Type B pancreatic cell (in vitro differentiated cells): ENCODE results near the gene CDH19. TPM values are rescaled to one million over a fixed set of nuclear protein-coding genes. Genes with fewer than 3 reads are reported as not detected.

Experiments
- DNase-seq: peaks from one replicate; pipeline ENCODE4 v3.0.0; 2021; ENCODE audit warnings: mixed read lengths; ENCODE audit not compliant: unreplicated experiment; ENCODE audit errors: extremely low spot score
- H3K27ac Mint-ChIP-seq: 2 replicates; pipeline ENCODE4 v1.8.0; 2021; ENCODE audit warnings: mild to moderate bottlenecking, mixed read lengths
- H3K27me3 Mint-ChIP-seq: 2 replicates; pipeline ENCODE4 v1.8.0; 2021; ENCODE audit warnings: mixed read lengths
- H3K36me3 Mint-ChIP-seq: 2 replicates; pipeline ENCODE4 v1.8.0; 2021; ENCODE audit warnings: mixed read lengths
- H3K4me1 Mint-ChIP-seq: one replicate; pipeline ENCODE4 v1.8.0; 2021; ENCODE audit warnings: mixed read lengths; ENCODE audit not compliant: unreplicated experiment
- H3K4me3 Mint-ChIP-seq: 2 replicates; pipeline ENCODE4 v1.8.0; 2021; ENCODE audit warnings: mild to moderate bottlenecking, mixed read lengths
- H3K9me3 Mint-ChIP-seq: 2 replicates; pipeline ENCODE4 v1.8.0; 2021; ENCODE audit warnings: mixed read lengths
- CTCF ChIP-seq: fragments of 200-600 bp; sonication (generic); conservative IDR thresholded peaks from 2 replicates; pipeline ENCODE4 v1.5.0; 2021; ENCODE audit warnings: antibody characterized with exemption, mild to moderate bottlenecking
- total RNA-seq: library from RNA; stranded (reverse); gene quantifications from 2 replicates; pipeline ENCODE4 v1.2.1, GENCODE V29; 2021; ENCODE audit warnings: low replicate concordance

The CDH19 gene
- total RNA-seq, 1 donor from 2014 or later: 0.36 TPM

- TF ChIP-seq CTCF: no peak
- Mint-ChIP-seq H3K9me3 (no peaks in the 10 kb centered on the region), H3K27ac (no peak overlapping the region), H3K36me3 (no peaks in the 10 kb centered on the region), H3K4me3 (no peak overlapping the region), H3K4me1 (no peaks in the 10 kb centered on the region), H3K27me3 (no peaks in the 10 kb centered on the region)
- no peak for DNase-seq
Measured at GRCh38 chr18:66523219-66523991, 80.5 kb downstream of the CDH19 start.

- H3K4me3 Mint-ChIP-seq: no peak overlapping the region
- no peak overlapping the region for H3K27ac Mint-ChIP-seq
- H3K27me3 Mint-ChIP-seq: no peaks in the 10 kb centered on the region
- no peak for DNase-seq
- H3K9me3 Mint-ChIP-seq: no peaks in the 10 kb centered on the region
- H3K36me3 Mint-ChIP-seq: no peaks in the 10 kb centered on the region
- H3K4me1 Mint-ChIP-seq: no peaks in the 10 kb centered on the region
- no peak for TF ChIP-seq CTCF
Measured at GRCh38 chr18:66513996-66514395, 89.9 kb downstream of the CDH19 start.

GRCh38 chr18:66511792-66512191 lies 92.1 kb downstream of the CDH19 start:
- Mint-ChIP-seq H3K4me1 (no peaks in the 10 kb centered on the region), H3K27me3 (no peaks in the 10 kb centered on the region), H3K27ac (peak overlapping the region; percentile 85), H3K9me3 (no peaks in the 10 kb centered on the region), H3K36me3 (no peaks in the 10 kb centered on the region), H3K4me3 (no peak overlapping the region)
- no peak for TF ChIP-seq CTCF
- DNase-seq: no peak

GRCh38 chr18:66511289-66511688 lies 92.6 kb downstream of the CDH19 start:
- H3K4me3 Mint-ChIP-seq: no peak overlapping the region
- DNase-seq: no peak
- no peaks in the 10 kb centered on the region for H3K36me3 Mint-ChIP-seq
- H3K27me3 Mint-ChIP-seq: no peaks in the 10 kb centered on the region
- H3K27ac Mint-ChIP-seq: peak overlapping the region; percentile 85
- TF ChIP-seq CTCF: no peak
- no peaks in the 10 kb centered on the region for H3K9me3 Mint-ChIP-seq
- H3K4me1 Mint-ChIP-seq: no peaks in the 10 kb centered on the region

GRCh38 chr18:66510357-66511045 lies 93.4 kb downstream of the CDH19 start:
- Mint-ChIP-seq H3K4me3 (no peak overlapping the region), H3K9me3 (no peaks in the 10 kb centered on the region)

More at GRCh38 chr18:66510357-66511045, 93.4 kb downstream of the CDH19 start:
- Mint-ChIP-seq H3K4me1 (no peaks in the 10 kb centered on the region), H3K36me3 (no peaks in the 10 kb centered on the region), H3K27ac (peak overlapping the region; percentile 27), H3K27me3 (no peaks in the 10 kb centered on the region)
- no peak for TF ChIP-seq CTCF
- DNase-seq: no peak
